HepG2 (cell line): ENCODE results near the gene CYP26B1. TPM values are rescaled to one million over a fixed set of nuclear protein-coding genes. Genes with fewer than 3 reads are reported as not detected.

Experiments used
- ATAC-seq: fragments of 200-7000 bp; cut with Tn5 transposase; 3 replicates; pipeline ENCODE4 v1.9.1; 2020; ENCODE audit warnings: mild to moderate bottlenecking, moderate library complexity
- BruUV-seq: library from RNA; stranded (reverse); fragments of 400-500 nt; replicated peaks from 2 replicates; lab custom pipeline; 2021; lab: Mats Ljungman, UMichigan
- CTCF ChIA-PET: fragments of 300-600 bp; formaldehyde crosslinking; extraction: SDS; loops from one replicate; lab custom pipeline; 2021; ENCODE audit warnings: low total read pairs, inconsistent platforms, low intra/inter-chr PET ratio; lab: Yijun Ruan, JAX
- POLR2A ChIA-PET: fragments of 350-600 bp; sonication (Branson Sonifier 250); formaldehyde crosslinking; loops from one replicate; lab custom pipeline; 2020; ENCODE audit warnings: antibody characterized with exemption, inconsistent platforms; lab: Yijun Ruan, JAX
- DNase-seq: peaks from one replicate; pipeline ENCODE4 v3.0.0-alpha.2; 2015; ENCODE audit warnings: low spot score
- FAIRE-seq: peaks from 3 replicates; lab custom pipeline; 2011; peaks lifted over from hg19 to GRCh38; lab: Jason Lieb, UNC
- H2AFZ ChIP-seq: one replicate; pipeline ENCODE4 v1.6.1; 2011; ENCODE audit warnings: low read length, inconsistent platforms
- H3K27ac ChIP-seq: fragments of 300-600 bp; 3 replicates; pipeline ENCODE4 v1.8.0; 2011; ENCODE audit warnings: mixed run types, mild to moderate bottlenecking, mixed read lengths, low read length, inconsistent platforms; ENCODE audit not compliant: insufficient read depth; ENCODE audit errors: extremely low read length
- H3K27me3 ChIP-seq, 2 experiments: fragments of 200-600 bp in 1 of 2; 2 replicates in 1 of 2; 3 replicates in 1 of 2; pipeline versions ENCODE4 v1.6.0 to v1.8.0; 2011; ENCODE audit warnings: low read length in 2 of 2, mild to moderate bottlenecking in 2 of 2, moderate library complexity in 2 of 2, inconsistent platforms in 1 of 2; ENCODE audit not compliant: insufficient read depth in 2 of 2, control insufficient read depth in 1 of 2
- H3K36me3 ChIP-seq, 2 experiments: fragments of 200-600 bp in 1 of 2; replicated peaks in 1 of 2; 2 replicates in 1 of 2; 3 replicates in 1 of 2; pipeline versions ENCODE4 v1.5.1 to v1.8.0; 2011; ENCODE audit warnings: low read length in 2 of 2, inconsistent platforms in 1 of 2; ENCODE audit not compliant: insufficient read depth in 2 of 2, control insufficient read depth in 1 of 2
- H3K4me1 ChIP-seq: 2 replicates; pipeline ENCODE4 v1.5.1; 2012; ENCODE audit warnings: low read length, inconsistent platforms; ENCODE audit not compliant: insufficient read depth
- H3K4me2 ChIP-seq: 2 replicates; pipeline ENCODE4 v1.6.0; 2011; ENCODE audit warnings: low read depth, low read length, inconsistent platforms
- H3K4me3 ChIP-seq, 3 experiments: fragments of 200-600 bp in 1 of 3; sonication (generic), shearing (Covaris generic) in 1 of 3; replicated peaks in 1 of 3; 2 replicates each; pipeline ENCODE4 v1.5.1; 2011 to 2016; ENCODE audit warnings: low read length in 3 of 3, inconsistent platforms in 2 of 3, low read depth in 2 of 3, mild to moderate bottlenecking in 2 of 3, control low read depth in 1 of 3, mixed read lengths in 1 of 3; ENCODE audit not compliant: insufficient read depth in 1 of 3
- H3K79me2 ChIP-seq: one replicate; pipeline ENCODE4 v1.6.1; 2011; ENCODE audit warnings: low read length, inconsistent platforms; ENCODE audit not compliant: insufficient read depth
- H3K9ac ChIP-seq: 2 replicates; pipeline ENCODE4 v1.6.0; 2011; ENCODE audit warnings: mild to moderate bottlenecking, low read depth, low read length, inconsistent platforms; ENCODE audit not compliant: insufficient read depth
- H3K9me3 ChIP-seq: 2 replicates; pipeline ENCODE4 v1.5.1; 2012; ENCODE audit warnings: mild to moderate bottlenecking, low read length
- H4K20me1 ChIP-seq: 2 replicates; pipeline ENCODE4 v1.6.0; 2011; ENCODE audit warnings: inconsistent platforms, mild to moderate bottlenecking, low read length, moderate library complexity; ENCODE audit not compliant: insufficient read depth
- HOXA5 ChIP-seq: sonication (generic); formaldehyde crosslinking; IDR thresholded peaks from 2 replicates; pipeline ENCODE4 v1.4.0; 2020; ENCODE audit warnings: missing genetic modification reagents
- KLF6 ChIP-seq: IDR thresholded peaks from 2 replicates; pipeline ENCODE4 v1.8.0; 2016; ENCODE audit warnings: missing biosample characterization, missing genetic modification reagents
- LRRFIP1 ChIP-seq: sonication (generic); formaldehyde crosslinking; conservative IDR thresholded peaks from 2 replicates; pipeline ENCODE4 v1.4.0; 2020; ENCODE audit warnings: missing genetic modification reagents
- MEIS2 ChIP-seq: sonication (generic); formaldehyde crosslinking; IDR thresholded peaks from 2 replicates; pipeline ENCODE4 v1.9.0; 2021; ENCODE audit warnings: mild to moderate bottlenecking, missing genetic modification reagents
- MTF2 ChIP-seq: sonication (generic); formaldehyde crosslinking; IDR thresholded peaks from 2 replicates; pipeline ENCODE4 v1.5.0; 2020; ENCODE audit warnings: missing genetic modification reagents, borderline replicate concordance
- NAIF1 ChIP-seq: sonication (generic); formaldehyde crosslinking; IDR thresholded peaks from 2 replicates; pipeline ENCODE4 v1.5.0; 2020; ENCODE audit warnings: mild to moderate bottlenecking, missing genetic modification reagents, borderline replicate concordance
- RARG ChIP-seq: sonication (generic); formaldehyde crosslinking; IDR thresholded peaks from 2 replicates; pipeline ENCODE4 v1.4.0; 2020; ENCODE audit warnings: low read depth, mild to moderate bottlenecking, missing genetic modification reagents
- TERF1 ChIP-seq: sonication (generic); formaldehyde crosslinking; IDR thresholded peaks from 2 replicates; pipeline ENCODE4 v1.8.0; 2022; ENCODE audit warnings: mild to moderate bottlenecking, missing genetic modification reagents, moderate library complexity
- TP53 ChIP-seq: sonication (generic); formaldehyde crosslinking; conservative IDR thresholded peaks from 2 replicates; pipeline ENCODE4 v1.4.0; 2020; ENCODE audit warnings: missing genetic modification reagents
- ZFY ChIP-seq: sonication (generic); formaldehyde crosslinking; IDR thresholded peaks from 2 replicates; pipeline ENCODE4 v1.4.0; 2020; ENCODE audit warnings: missing genetic modification reagents
- ZNF639 ChIP-seq: conservative IDR thresholded peaks from 2 replicates; pipeline ENCODE4 v1.6.1; 2018; ENCODE audit warnings: missing genetic modification reagents
- ZNF704 ChIP-seq: sonication (generic); formaldehyde crosslinking; IDR thresholded peaks from 2 replicates; pipeline ENCODE4 v1.8.1; 2023; ENCODE audit warnings: mild to moderate bottlenecking, inconsistent platforms, moderate library complexity, missing genetic modification reagents, borderline replicate concordance
- WGBS: methylation state at CpG from one replicate; pipeline ENCODE4 v1.1.6; 2017; ENCODE audit warnings: low lambda C conversion rate; 5-methylcytosine and 5-hydroxymethylcytosine counted together
- in situ Hi-C: cut with HindIII; loops from 2 replicates; pipeline ENCODE4 v1.10.0; 2017; ENCODE audit warnings: low pct_unique_long_range_greater_than_20kb; ENCODE audit not compliant: extremely low pct_ligation_motif_present
- intact Hi-C: fragments of 100-400 bp; cut with micrococcal nuclease; formaldehyde crosslinking; loops from one replicate; pipeline ENCODE4 v1.10.0; 2022; ENCODE audit not compliant: unreplicated experiment
- polyA plus RNA-seq, 8 experiments: library from polyadenylated mRNA; depleted of rRNA in 3 of 8; stranded (reverse) in 7 of 8; unstranded in 1 of 8; fragments of >200 nt; fragmentation: Illumina TruSeq in 4 of 8; extraction: Trizol in 4 of 8; gene quantifications; 2 replicates each; pipeline versions ENCODE4 v1.2.1 to v1.2.3, GENCODE V29; 2011 to 2016; ENCODE audit warnings: low read depth in 4 of 8, missing spikeins in 1 of 8, mixed read lengths in 1 of 8; ENCODE audit not compliant: insufficient read depth in 1 of 8
- total RNA-seq, 5 experiments: library from RNA; depleted of rRNA; stranded (reverse); fragments of >200 nt; fragmentation: Illumina TruSeq; extraction: Trizol; gene quantifications; 2 replicates each; pipeline ENCODE4 v1.2.3, GENCODE V29; 2016; ENCODE audit warnings: low read depth in 1 of 5

The CYP26B1 gene
- total and polyA plus RNA-seq, 2 of the 13 experiments (the other 11 are each of a cell fraction or from before 2014, with no cell fraction given), result 0.05 to 0.07 TPM

GRCh38 chr2:72103690-72104089 lies 44.0 kb downstream of the CYP26B1 start:
- no peak for DNase-seq
- peaks cover 2 to 27% of the 10 kb centered on the region in 2 experiments; a peak in 3 of 5 replicates for H3K27me3 ChIP-seq
- no peaks in the 10 kb centered on the region for H3K79me2 ChIP-seq
- no peaks in the 10 kb centered on the region for H3K9me3 ChIP-seq
- no peak overlapping the region for H3K4me3 ChIP-seq
- no peak for ATAC-seq
- no peak overlapping the region for H3K9ac ChIP-seq
- ChIA-PET POLR2A (no interaction called here), CTCF (no interaction called here)
- no peaks in the 10 kb centered on the region for H3K36me3 ChIP-seq
- no TSS peak for BruUV-seq
- intact Hi-C loops, result loop anchor here (2.0 kb wide), 1 partner anchor 47 kb away; no protein-coding TSS in a partner anchor
- no peaks in the 10 kb centered on the region for H4K20me1 ChIP-seq
- TF ChIP-seq ZNF704 (CRISPR knock-in tag), result no peak
- no peak for TF ChIP-seq TERF1 (CRISPR knock-in tag)
- no peak for TF ChIP-seq ZFY
- H3K4me2 ChIP-seq, result no peak overlapping the region
- in situ Hi-C loops, result no loop called here
- no peaks in the 10 kb centered on the region for H3K4me1 ChIP-seq
- H3K27ac ChIP-seq, result no peak overlapping the region
- no peak for FAIRE-seq
- WGBS, result 46% methylated on average over 8 of the region's 8 CpGs
- no peak overlapping the region for H2AFZ ChIP-seq

GRCh38 chr2:72103161-72103560 lies 44.5 kb downstream of the CYP26B1 start:
- Histone ChIP-seq H3K79me2 (no peaks in the 10 kb centered on the region), H2AFZ (no peak overlapping the region), H3K4me2 (no peak overlapping the region), H3K4me3 (no peak overlapping the region), H3K36me3 (no peaks in the 10 kb centered on the region), H4K20me1 (no peaks in the 10 kb centered on the region), H3K4me1 (no peaks in the 10 kb centered on the region), H3K9ac (no peak overlapping the region), H3K9me3 (no peaks in the 10 kb centered on the region), H3K27ac (no peak overlapping the region), H3K27me3 (peaks cover 2 to 28% of the 10 kb centered on the region in 2 experiments; a peak in 3 of 5 replicates)
- POLR2A ChIA-PET, result no interaction called here
- CTCF ChIA-PET, result no interaction called here
- ATAC-seq (no peak), FAIRE-seq (no peak), DNase-seq (no peak)
- in situ Hi-C loops (no loop called here), intact Hi-C loops (no loop called here)
- 44% methylated on average over 5 of the region's 5 CpGs for WGBS
- no TSS peak for BruUV-seq
- TF ChIP-seq NAIF1 (CRISPR knock-in tag), result no peak
- no peak for TF ChIP-seq MTF2 (CRISPR knock-in tag)
- TF ChIP-seq ZNF639 (CRISPR knock-in tag), result no peak
- no peak for TF ChIP-seq RARG
- no peak for TF ChIP-seq LRRFIP1
- TF ChIP-seq TP53, result no peak
- no peak for TF ChIP-seq HOXA5 (CRISPR knock-in tag)
- TF ChIP-seq KLF6, result no peak
- TF ChIP-seq MEIS2 (CRISPR knock-in tag), result no peak
